Thyroid gland (tissue), 4 donors: Measurements from ENCODE around the gene HLA-DMB.

Experiments
- POLR2A ChIP-seq, 2 donors: fragments of 450-650 bp; IDR thresholded peaks; one replicate each; pipeline ENCODE4 v1.6.1; 2017; ENCODE audit warnings: antibody characterized with exemption in 2 of 2, mild to moderate bottlenecking in 2 of 2, moderate library complexity in 1 of 2
- TF ChIP-seq, protein P1 (sequence below), 6 experiments: fragments of 200-600 bp in 3 of 6; fragments of 450-650 bp in 3 of 6; sonication (generic) in 3 of 6; IDR thresholded peaks; one replicate each; pipeline ENCODE4 v1.5.1; 2016 to 2019; ENCODE audit warnings: antibody characterized with exemption in 6 of 6, mild to moderate bottlenecking in 2 of 6, inconsistent platforms in 1 of 6, moderate library complexity in 1 of 6

DNA sequence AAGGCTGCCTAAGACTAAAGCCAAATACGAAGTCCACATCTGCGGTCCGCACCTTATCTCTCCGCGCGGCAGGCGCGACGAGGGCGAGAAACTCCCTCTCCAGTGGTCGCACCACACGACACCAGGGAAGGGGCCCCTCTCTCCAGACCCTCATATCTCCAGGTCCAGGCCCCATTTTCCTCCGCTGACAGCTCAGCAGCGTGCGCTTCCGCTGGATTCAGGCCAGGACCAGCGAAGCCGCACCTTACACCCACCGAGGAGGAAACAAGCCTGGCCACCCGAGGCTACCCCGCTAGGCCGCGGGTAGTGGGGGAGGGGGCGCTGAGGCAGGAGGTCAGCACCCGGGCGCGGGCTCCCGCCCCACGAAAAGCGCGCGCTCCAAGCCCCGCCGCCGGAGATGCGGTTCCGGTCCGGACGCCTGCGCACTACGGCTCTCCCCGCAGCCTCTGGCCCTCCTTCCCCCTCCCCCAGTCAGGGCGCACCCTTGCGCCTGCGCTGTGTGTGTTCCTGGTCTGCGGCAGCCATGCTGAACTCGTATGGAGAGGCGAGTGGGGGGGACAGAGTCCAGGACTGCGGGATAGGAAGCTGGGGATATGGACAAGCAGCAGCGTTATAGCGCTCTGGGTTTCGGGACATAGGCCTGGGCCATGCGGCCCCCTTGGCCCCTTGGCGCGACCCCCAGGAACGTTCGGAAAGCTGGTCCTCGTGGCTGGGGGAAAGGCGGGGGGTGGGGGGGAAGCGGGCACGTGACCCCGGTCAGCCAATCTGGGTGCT is 27.5 kb upstream of the HLA-DMB start, which contains the start of gene BRD2:
- TF ChIP-seq, protein P1, sequence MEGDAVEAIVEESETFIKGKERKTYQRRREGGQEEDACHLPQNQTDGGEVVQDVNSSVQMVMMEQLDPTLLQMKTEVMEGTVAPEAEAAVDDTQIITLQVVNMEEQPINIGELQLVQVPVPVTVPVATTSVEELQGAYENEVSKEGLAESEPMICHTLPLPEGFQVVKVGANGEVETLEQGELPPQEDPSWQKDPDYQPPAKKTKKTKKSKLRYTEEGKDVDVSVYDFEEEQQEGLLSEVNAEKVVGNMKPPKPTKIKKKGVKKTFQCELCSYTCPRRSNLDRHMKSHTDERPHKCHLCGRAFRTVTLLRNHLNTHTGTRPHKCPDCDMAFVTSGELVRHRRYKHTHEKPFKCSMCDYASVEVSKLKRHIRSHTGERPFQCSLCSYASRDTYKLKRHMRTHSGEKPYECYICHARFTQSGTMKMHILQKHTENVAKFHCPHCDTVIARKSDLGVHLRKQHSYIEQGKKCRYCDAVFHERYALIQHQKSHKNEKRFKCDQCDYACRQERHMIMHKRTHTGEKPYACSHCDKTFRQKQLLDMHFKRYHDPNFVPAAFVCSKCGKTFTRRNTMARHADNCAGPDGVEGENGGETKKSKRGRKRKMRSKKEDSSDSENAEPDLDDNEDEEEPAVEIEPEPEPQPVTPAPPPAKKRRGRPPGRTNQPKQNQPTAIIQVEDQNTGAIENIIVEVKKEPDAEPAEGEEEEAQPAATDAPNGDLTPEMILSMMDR (IDR thresholded peaks at IDR 0.05): peak in 1 of 6 experiments; percentile 8
- TF ChIP-seq POLR2A (IDR thresholded peaks at IDR 0.05): peak; percentile 64 to 97
